GM19438 (cell line): ENCODE measurements around the gene SMYD3.

Experiments
- ATAC-seq: cut with Tn5 transposase; IDR thresholded peaks from one replicate; pipeline ENCODE4 v1.9.1; 2021; ENCODE audit warnings: low read depth; ENCODE audit not compliant: unreplicated experiment

SMYD3 gene

GRCh38 chr1:245896258-245896657 lies 610.8 kb downstream of the SMYD3 start:
- no peak for ATAC-seq

GRCh38 chr1:245895455-245895959 lies 611.6 kb downstream of the SMYD3 start:
- no peak for ATAC-seq

GRCh38 chr1:245894843-245895242 lies 612.2 kb downstream of the SMYD3 start:
- ATAC-seq, result no peak

- ATAC-seq, result no peak
Measured at GRCh38 chr1:245893025-245893424, 614.1 kb downstream of the SMYD3 start.

- no peak for ATAC-seq
Measured at GRCh38 chr1:245888809-245889208, 618.3 kb downstream of the SMYD3 start.

GRCh38 chr1:245887829-245888228 lies 619.2 kb downstream of the SMYD3 start:
- ATAC-seq, result no peak

GRCh38 chr1:245881767-245882391 lies 625.2 kb downstream of the SMYD3 start:
- ATAC-seq, result no peak

GRCh38 chr1:245880754-245881403 lies 626.2 kb downstream of the SMYD3 start:
- ATAC-seq, result no peak

- no peak for ATAC-seq
Measured at GRCh38 chr1:245879091-245879490, 628.0 kb downstream of the SMYD3 start.

- ATAC-seq, result no peak
Measured at GRCh38 chr1:245878585-245878984, 628.5 kb downstream of the SMYD3 start.

GRCh38 chr1:245877976-245878375 lies 629.1 kb downstream of the SMYD3 start:
- ATAC-seq, result no peak

- no peak for ATAC-seq
Measured at GRCh38 chr1:245876586-245876985, 630.5 kb downstream of the SMYD3 start.

- no peak for ATAC-seq
Measured at GRCh38 chr1:245875581-245876261, 631.4 kb downstream of the SMYD3 start.

GRCh38 chr1:245874942-245875580 lies 632.0 kb downstream of the SMYD3 start:
- no peak for ATAC-seq

- ATAC-seq, result no peak
Measured at GRCh38 chr1:245873883-245874671, 633.0 kb downstream of the SMYD3 start.

- no peak for ATAC-seq
Measured at GRCh38 chr1:245873068-245873467, 634.0 kb downstream of the SMYD3 start.

- no peak for ATAC-seq
Measured at GRCh38 chr1:245872475-245872874, 634.6 kb downstream of the SMYD3 start.

- no peak for ATAC-seq
Measured at GRCh38 chr1:245871915-245872314, 635.2 kb downstream of the SMYD3 start.

GRCh38 chr1:245871191-245871590 lies 635.9 kb downstream of the SMYD3 start:
- ATAC-seq, result no peak

- no peak for ATAC-seq
Measured at GRCh38 chr1:245870698-245871097, 636.4 kb downstream of the SMYD3 start.
